DOHH2 (cell line): ENCODE results near the gene LATS2.

Experiments used
- H3F3A ChIP-seq: fragments of 200-600 bp; sonication (generic), shearing (Covaris generic); 2 replicates; pipeline ENCODE4 v1.6.0; 2016; ENCODE audit warnings: antibody characterized with exemption, mild to moderate bottlenecking; ENCODE audit not compliant: control insufficient read depth, insufficient read depth
- H3K27ac ChIP-seq: fragments of 200-600 bp; sonication (generic); 2 replicates; pipeline ENCODE4 v1.5.1; 2014; ENCODE audit warnings: low read depth, mild to moderate bottlenecking, low read length, moderate library complexity
- H3K27me3 ChIP-seq: fragments of 200-600 bp; sonication (generic); 2 replicates; pipeline ENCODE4 v1.6.1; 2014; ENCODE audit warnings: mild to moderate bottlenecking, low read length, mixed read lengths; ENCODE audit not compliant: control insufficient read depth
- H3K36me3 ChIP-seq: fragments of 200-600 bp; sonication (generic); 2 replicates; pipeline ENCODE4 v1.6.1; 2014; ENCODE audit warnings: mild to moderate bottlenecking, low read length, moderate library complexity, mixed read lengths; ENCODE audit not compliant: control insufficient read depth
- H3K4me1 ChIP-seq: fragments of 200-600 bp; sonication (generic); 2 replicates; pipeline ENCODE4 v1.6.1; 2014; ENCODE audit warnings: mild to moderate bottlenecking, low read length, mixed read lengths; ENCODE audit not compliant: control insufficient read depth
- H3K4me2 ChIP-seq: fragments of 200-600 bp; sonication (generic); 2 replicates; pipeline ENCODE4 v1.6.0; 2014; ENCODE audit warnings: mild to moderate bottlenecking, low read length, moderate library complexity
- H3K4me3 ChIP-seq: fragments of 200-600 bp; sonication (generic); 2 replicates; pipeline ENCODE4 v1.5.1; 2014; ENCODE audit warnings: mild to moderate bottlenecking, low read length, mixed read lengths
- H3K79me2 ChIP-seq: fragments of 200-600 bp; sonication (generic); 2 replicates; pipeline ENCODE4 v1.6.1; 2014; ENCODE audit warnings: mild to moderate bottlenecking, low read length, mixed read lengths; ENCODE audit not compliant: control insufficient read depth
- H3K9me2 ChIP-seq: fragments of 200-600 bp; sonication (generic); replicated peaks from 2 replicates; pipeline ENCODE4 v1.6.1; 2014; ENCODE audit warnings: mild to moderate bottlenecking, low read length, mixed read lengths; ENCODE audit not compliant: control insufficient read depth
- H3K9me3 ChIP-seq: fragments of 200-600 bp; sonication (generic); 2 replicates; pipeline ENCODE4 v1.6.1; 2014; ENCODE audit warnings: antibody characterized with exemption, low read length, mixed read lengths; ENCODE audit not compliant: control insufficient read depth, insufficient read depth
- H4K20me1 ChIP-seq: fragments of 200-600 bp; sonication (generic); 2 replicates; pipeline ENCODE4 v1.6.0; 2014; ENCODE audit warnings: low read depth, mild to moderate bottlenecking, antibody characterized with exemption, low read length, moderate library complexity; ENCODE audit not compliant: control insufficient read depth, insufficient read depth
- EZH2phosphoT487 ChIP-seq: fragments of 200-600 bp; sonication (generic); IDR thresholded peaks from 2 replicates; pipeline ENCODE4 v1.6.1; 2017; ENCODE audit warnings: borderline replicate concordance, mild to moderate bottlenecking, antibody characterized with exemption, low read length, moderate library complexity, mixed read lengths
- TF ChIP-seq, protein P1 (sequence below): fragments of 200-600 bp; sonication (generic); IDR thresholded peaks from one replicate; pipeline ENCODE4 v1.5.1; 2014; ENCODE audit warnings: antibody characterized with exemption, mild to moderate bottlenecking, low read depth, low read length; ENCODE audit not compliant: poor library complexity, severe bottlenecking

The LATS2 gene

GRCh38 chr13:20972731-20973130 is 88.7 kb downstream of the LATS2 start:
- Histone ChIP-seq H3F3A (no peaks in the 10 kb centered on the region), H3K27ac (no peak overlapping the region), H3K79me2 (no peaks in the 10 kb centered on the region)

GRCh38 chr13:20969182-20969581 is 92.2 kb downstream of the LATS2 start:
- H3K36me3 ChIP-seq, result no peaks in the 10 kb centered on the region
- H3K79me2 ChIP-seq, result no peaks in the 10 kb centered on the region
- no peaks in the 10 kb centered on the region for H3K9me2 ChIP-seq
- H3K27ac ChIP-seq, result no peak overlapping the region
- H3K27me3 ChIP-seq, result no peaks in the 10 kb centered on the region; the same call in 1 of the 2 replicates
- H3F3A ChIP-seq, result no peaks in the 10 kb centered on the region
- no peak overlapping the region for H3K4me2 ChIP-seq
- no peaks in the 10 kb centered on the region for H3K9me3 ChIP-seq
- H4K20me1 ChIP-seq, result no peaks in the 10 kb centered on the region
- no peaks in the 10 kb centered on the region for H3K4me1 ChIP-seq
- TF ChIP-seq, protein P1, sequence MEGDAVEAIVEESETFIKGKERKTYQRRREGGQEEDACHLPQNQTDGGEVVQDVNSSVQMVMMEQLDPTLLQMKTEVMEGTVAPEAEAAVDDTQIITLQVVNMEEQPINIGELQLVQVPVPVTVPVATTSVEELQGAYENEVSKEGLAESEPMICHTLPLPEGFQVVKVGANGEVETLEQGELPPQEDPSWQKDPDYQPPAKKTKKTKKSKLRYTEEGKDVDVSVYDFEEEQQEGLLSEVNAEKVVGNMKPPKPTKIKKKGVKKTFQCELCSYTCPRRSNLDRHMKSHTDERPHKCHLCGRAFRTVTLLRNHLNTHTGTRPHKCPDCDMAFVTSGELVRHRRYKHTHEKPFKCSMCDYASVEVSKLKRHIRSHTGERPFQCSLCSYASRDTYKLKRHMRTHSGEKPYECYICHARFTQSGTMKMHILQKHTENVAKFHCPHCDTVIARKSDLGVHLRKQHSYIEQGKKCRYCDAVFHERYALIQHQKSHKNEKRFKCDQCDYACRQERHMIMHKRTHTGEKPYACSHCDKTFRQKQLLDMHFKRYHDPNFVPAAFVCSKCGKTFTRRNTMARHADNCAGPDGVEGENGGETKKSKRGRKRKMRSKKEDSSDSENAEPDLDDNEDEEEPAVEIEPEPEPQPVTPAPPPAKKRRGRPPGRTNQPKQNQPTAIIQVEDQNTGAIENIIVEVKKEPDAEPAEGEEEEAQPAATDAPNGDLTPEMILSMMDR, result no peak
- TF ChIP-seq EZH2phosphoT487, result no peak
- no peak overlapping the region for H3K4me3 ChIP-seq

More at GRCh38 chr13:20972731-20973130, 88.7 kb downstream of the LATS2 start:
- Histone ChIP-seq H3K9me2 (no peaks in the 10 kb centered on the region), H4K20me1 (no peaks in the 10 kb centered on the region), H3K4me3 (no peak overlapping the region), H3K36me3 (no peaks in the 10 kb centered on the region), H3K9me3 (no peaks in the 10 kb centered on the region), H3K4me1 (no peaks in the 10 kb centered on the region), H3K4me2 (no peak overlapping the region), H3K27me3 (no peaks in the 10 kb centered on the region)
- TF ChIP-seq, protein P1, result no peak
- no peak for TF ChIP-seq EZH2phosphoT487

- H3K79me2 ChIP-seq, result no peaks in the 10 kb centered on the region
- no peak overlapping the region for H3K4me2 ChIP-seq
- H3F3A ChIP-seq, result no peaks in the 10 kb centered on the region
- no peaks in the 10 kb centered on the region; the same call in 1 of the 2 replicates for H3K27me3 ChIP-seq
- no peaks in the 10 kb centered on the region for H3K9me2 ChIP-seq
- H3K4me3 ChIP-seq, result no peak overlapping the region
- TF ChIP-seq, protein P1, result no peak
- TF ChIP-seq EZH2phosphoT487, result no peak
- H4K20me1 ChIP-seq, result no peaks in the 10 kb centered on the region
- H3K36me3 ChIP-seq, result no peaks in the 10 kb centered on the region
- no peaks in the 10 kb centered on the region for H3K9me3 ChIP-seq
- H3K4me1 ChIP-seq, result no peaks in the 10 kb centered on the region
- H3K27ac ChIP-seq, result no peak overlapping the region
These were observed 92.6 kb downstream of the LATS2 start for GRCh38 chr13:20968745-20969144.
